Endothelial cell of hepatic sinusoid (primary cell): ENCODE measurements around the gene GIPC2.
"Not testable (repeated sequence)": the region's sequence is repeated elsewhere in the genome, so short reads cannot be mapped to it uniquely, and the experiment has no call there.

Experiments
- in situ Hi-C: cut with HindIII; loops from 2 replicates; pipeline ENCODE4 v1.10.0; 2017; ENCODE audit warnings: low sequenced_read_pairs

Gene GIPC2

GRCh38 chr1:78061825-78062523, 16.2 kb downstream of the GIPC2 start:
- in situ Hi-C loops = no loop called here

DNA sequence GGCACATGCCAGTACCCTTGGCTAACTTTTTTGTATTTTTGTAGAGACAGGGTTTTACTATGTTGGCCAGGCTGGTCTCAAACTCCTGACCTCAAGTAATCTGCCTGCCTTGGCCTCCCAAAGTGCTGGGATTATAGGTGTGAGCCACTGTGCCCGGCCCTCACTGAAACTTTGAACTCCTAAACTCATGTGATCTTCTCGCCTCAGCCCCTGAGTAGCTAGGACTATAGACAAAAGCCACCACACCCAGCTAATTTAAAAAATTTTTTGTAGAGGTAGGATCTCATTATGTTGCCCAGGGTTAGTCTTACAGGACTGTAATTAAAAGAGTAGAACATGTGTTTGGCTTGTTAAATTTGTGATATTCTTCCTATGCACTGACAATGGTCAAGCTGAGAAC, 19.1 kb downstream of the GIPC2 start:
- in situ Hi-C loops = not testable (repeated sequence)

- in situ Hi-C loops = no loop called here
Measured at GRCh38 chr1:78068681-78069283, 23.0 kb downstream of the GIPC2 start.

- in situ Hi-C loops = no loop called here
Measured at GRCh38 chr1:78069784-78070183, 24.0 kb downstream of the GIPC2 start.

DNA sequence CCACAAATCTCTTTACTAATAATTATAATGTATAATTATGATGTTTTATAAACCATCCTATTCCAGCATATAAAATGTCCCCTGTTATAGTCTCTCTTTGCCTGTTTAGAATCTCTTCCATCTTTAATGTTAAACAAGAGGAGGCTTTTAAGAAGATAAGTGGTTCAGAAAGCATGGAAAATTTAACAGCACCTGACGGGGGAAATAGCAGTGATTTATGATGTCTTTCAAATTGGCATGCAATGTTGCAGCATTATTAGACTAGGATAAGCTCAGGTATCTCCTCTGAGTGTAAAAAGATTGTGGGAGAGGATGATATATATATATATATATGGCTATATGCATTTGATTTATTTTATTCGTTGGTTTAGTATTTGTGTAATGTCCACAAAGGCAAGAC, 24.4 kb downstream of the GIPC2 start:
- in situ Hi-C loops = no loop called here

DNA sequence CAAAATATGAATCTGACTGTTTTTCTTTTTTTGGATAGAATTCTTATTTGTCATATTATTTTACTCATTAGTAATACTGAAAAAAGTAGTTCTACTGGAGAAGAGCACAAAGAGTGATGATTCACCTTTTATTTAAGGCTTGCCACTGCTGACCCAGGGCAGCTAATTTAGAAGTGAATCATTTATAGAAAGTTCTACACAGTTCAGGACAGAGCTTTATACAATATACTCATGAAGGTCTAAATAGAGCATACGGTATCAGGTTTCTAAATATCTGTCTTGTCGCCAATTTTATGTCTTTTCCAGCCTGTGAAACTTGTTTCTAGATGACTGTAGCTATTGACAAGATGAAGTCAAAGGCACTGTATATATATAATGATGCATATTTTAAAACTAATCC, 25.0 kb downstream of the GIPC2 start:
- in situ Hi-C loops = no loop called here

DNA sequence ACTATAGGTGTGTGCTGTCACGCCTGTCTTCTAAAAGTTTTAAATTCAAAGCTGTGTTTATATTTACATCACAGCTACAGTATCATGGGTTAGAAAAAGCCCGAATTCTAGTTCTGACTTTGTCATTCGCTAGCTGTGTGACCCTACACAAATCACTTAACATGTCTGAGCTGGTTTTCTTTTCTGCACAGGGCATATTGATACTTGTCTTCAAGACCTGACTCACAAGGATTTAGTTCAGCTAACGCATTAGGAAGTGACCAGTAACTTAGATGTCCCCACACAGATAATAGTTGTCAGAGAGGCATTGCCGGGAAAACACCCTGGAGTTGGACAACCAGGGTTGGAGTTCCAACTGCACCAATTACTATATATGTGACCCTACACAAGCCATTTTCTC, 25.9 kb downstream of the GIPC2 start:
- in situ Hi-C loops = no loop called here

DNA sequence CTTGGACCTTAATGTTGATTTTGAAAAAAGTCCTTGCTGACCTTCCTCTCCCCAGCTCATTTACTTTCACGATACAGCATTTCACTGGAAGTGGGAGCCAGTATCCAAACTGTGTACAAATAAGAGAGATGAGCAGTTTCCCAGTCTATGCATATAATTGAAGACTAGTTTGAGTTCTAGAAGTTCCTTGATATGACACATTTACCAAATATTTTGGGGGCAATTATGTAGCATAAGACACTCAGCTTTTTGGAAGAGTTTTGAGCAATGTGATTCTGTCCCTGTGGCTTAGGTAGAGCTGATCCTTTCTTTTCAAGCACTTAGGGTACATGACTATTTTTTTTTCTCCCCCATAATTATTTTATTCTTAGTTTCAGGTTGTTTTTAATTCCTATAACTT, 26.4 kb downstream of the GIPC2 start:
- in situ Hi-C loops = no loop called here

- in situ Hi-C loops = no loop called here
Measured at GRCh38 chr1:78073441-78073840, 27.7 kb downstream of the GIPC2 start.

DNA sequence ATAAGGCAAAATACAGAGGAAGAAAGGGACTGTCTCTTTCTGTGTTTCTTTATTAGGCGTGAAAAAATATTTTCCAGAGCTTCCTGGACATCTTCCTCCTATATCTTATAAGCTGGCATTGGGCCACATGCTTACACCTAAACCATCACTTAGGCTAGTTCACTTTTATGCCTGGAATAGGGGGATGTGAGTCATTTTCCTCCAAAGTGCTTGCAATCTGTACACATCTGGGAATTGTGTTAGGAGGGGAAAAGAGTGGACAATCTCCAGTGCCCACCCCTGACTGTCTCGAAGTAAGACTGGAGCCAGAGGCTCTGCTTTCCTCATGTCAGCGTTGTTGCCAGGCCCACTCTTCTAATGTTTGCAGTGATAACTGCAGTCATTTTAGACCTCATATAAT, 29.9 kb downstream of the GIPC2 start:
- in situ Hi-C loops = no loop called here

GRCh38 chr1:78078358-78078757, 32.6 kb downstream of the GIPC2 start:
- in situ Hi-C loops = no loop called here

GRCh38 chr1:78079580-78079979, 33.8 kb downstream of the GIPC2 start:
- in situ Hi-C loops = no loop called here

DNA sequence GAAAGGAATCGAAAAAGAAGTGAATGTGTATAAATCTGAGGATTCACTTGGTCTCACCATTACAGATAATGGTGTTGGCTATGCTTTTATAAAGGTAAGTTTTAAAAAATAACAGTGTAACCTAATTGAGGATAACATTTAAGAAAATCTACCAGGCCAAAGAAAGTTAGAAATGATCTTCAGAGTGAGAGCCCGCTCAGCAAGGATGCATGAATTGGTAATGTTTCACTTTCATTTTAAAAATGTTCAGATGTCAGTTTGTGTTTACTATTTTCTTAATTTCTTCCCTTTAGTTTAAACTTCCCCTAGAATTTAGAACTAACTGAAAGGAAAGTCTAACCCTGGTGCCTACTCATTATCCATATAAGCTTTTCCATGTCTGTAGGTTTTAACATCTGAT, 35.0 kb downstream of the GIPC2 start:
- in situ Hi-C loops = no loop called here

DNA sequence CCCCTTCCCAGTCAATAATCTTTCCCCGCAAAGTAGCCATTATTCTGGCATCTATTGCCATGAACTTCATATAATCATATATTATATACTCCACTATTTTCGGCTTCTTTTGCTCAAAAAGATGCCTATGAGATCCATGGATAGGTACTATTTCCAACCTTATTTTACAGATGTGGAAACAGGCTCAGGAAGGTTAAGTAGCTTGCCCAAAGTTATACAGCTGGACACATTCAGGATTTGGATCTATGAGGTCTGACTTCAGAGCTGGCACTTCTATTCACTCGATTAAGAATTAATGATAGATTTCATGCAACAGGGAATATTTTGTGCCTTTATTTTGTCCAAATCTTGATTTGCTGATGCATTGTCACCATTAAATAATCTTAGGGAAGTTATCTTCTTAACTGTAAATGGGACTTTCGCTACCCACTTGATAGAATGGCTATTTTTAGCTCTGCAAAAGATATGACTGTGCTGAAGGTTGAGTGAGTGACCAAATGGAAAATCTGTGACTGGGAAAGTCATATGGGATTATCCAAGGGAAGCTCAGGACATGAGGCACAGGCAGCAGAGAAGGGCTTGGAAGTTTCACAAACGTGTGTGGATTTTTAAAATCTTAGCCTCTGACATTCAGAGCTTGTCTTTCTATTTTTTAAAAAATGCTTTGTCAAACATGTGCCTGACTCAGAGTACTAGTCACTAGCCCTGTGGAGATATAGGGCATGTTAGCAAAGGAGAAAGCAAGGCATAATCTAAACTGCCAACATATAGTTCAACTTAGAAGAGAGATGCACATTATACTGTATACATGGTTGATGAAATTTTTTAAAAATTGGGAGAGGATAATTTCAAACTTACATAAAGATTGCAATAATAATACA, 36.5 kb downstream of the GIPC2 start:
- in situ Hi-C loops = no loop called here

DNA sequence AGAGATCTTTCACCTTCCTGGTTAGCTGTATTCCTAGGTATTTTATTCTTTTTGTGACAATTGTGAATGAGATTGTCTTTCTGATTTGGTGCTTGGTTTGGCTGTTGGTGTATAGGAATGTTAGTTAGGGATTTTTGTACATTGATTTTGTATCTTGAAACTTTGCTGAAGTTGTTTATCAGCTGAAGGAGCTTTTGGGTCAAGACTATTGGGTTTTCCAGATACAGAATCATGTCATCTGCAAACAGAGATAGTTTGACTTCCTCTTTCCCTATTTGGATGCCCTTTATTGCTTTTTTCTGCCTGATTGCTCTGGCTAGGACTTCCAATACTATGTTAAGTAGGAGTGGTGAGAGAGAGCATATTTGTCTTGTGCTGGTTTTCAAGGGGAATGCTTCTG, 38.9 kb downstream of the GIPC2 start:
- in situ Hi-C loops = not testable (repeated sequence)

DNA sequence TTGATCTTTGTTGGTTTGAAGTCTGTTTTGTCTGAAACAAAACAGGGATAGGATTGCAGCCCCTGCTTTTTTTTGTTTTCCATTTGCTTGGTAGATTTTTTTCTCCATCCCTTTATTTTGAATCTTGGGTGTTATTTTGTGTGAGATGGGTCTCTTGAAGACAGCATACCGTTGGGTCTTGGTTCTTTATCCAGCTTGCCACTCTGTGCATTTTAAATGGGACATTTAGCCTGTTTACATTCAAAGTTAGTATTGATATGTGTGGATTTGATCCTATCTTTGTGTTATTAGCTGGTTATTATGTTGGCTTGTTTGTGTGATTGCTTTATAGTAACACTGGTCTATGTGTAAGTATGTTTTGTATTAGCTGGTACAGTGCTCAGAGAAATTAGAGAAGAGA, 40.9 kb downstream of the GIPC2 start:
- in situ Hi-C loops = no loop called here

DNA sequence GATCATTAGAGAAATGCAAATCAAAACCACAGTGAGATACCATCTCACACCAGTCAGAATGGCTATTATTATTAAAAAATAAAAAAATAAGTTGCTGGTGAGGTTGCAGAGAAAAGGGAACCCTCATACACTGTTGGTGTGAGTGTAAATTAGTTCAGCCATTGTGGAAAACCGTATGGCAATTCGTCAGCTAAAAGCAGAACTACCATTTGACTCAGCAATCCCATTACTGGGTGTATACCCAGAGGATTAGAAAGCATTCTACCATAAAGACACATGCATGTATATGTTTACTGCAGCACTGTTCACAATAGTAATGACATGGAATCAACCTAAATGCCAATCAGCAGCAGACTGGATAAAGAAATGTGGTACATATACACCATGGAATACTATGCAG, 42.2 kb downstream of the GIPC2 start:
- in situ Hi-C loops = no loop called here

- in situ Hi-C loops = no loop called here
Measured at GRCh38 chr1:78088486-78088885, 42.7 kb downstream of the GIPC2 start.

DNA sequence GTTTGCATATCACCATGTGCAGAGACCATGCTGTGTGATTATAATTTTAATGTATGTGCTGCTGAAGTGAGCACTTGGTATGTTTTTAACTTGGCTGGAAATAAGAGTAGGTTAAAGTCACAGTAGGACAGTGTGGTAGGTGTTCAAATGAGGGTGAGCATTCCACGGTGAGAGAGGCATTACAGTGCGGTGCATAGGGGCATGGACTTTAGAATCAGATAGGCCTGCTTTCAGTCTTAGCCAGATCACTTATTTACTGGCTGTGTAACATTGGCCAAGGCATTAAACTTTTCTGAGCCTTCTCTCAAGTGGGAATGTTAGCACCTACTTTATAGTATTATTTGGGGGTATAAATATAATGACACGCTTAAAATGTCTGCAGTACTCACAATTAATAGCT, 43.2 kb downstream of the GIPC2 start:
- in situ Hi-C loops = no loop called here

- in situ Hi-C loops = no loop called here
Measured at GRCh38 chr1:78090472-78091133, 44.8 kb downstream of the GIPC2 start.

DNA sequence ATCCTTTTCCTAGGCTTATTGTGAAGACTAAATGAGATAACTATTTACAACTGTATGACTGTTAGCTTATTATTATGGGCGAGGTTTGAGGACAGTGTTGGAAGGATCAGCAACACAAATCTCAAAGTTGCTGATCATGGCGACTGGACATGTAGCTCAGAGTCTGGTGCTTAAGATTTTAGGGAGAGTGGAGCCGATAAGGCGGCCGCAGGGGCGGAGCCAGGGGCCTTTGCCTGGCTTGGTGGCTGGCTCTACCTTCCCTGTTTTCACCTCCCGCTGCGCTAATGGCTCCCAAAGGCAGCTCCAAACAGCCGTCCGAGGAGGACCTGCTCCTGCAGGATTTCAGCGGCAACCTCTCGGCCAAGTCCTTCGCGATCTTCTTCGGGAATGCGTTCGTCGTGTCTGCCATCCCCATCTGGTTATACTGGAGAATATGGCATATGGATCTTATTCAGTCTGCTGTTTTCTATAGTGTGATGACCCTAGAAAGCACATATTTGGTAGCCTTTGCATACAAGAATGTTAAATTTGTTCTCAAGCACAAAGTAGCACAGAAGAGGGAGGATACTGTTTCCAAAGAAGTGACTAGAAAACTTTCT, 45.5 kb downstream of the GIPC2 start:
- in situ Hi-C loops = no loop called here
